Astrocyte (in vitro differentiated cells and primary cell): ENCODE data around the gene FHIP1B. TPM values are rescaled to one million over a fixed set of nuclear protein-coding genes. Genes with fewer than 3 reads are reported as not detected.

Source experiments
- DNase-seq: peaks from one replicate; pipeline ENCODE4 v3.0.0-alpha.2; 2010; ENCODE audit warnings: low read depth
- FAIRE-seq: peaks from 2 replicates; lab custom pipeline; 2011; peaks lifted over from hg19 to GRCh38; lab: Jason Lieb, UNC
- H2AFZ ChIP-seq: 2 replicates; pipeline ENCODE4 v1.6.0; 2012; ENCODE audit warnings: low read depth, low read length, inconsistent platforms
- H3K27ac ChIP-seq: 2 replicates; pipeline ENCODE4 v1.5.1; 2011; ENCODE audit warnings: low read depth, low read length, inconsistent platforms
- H3K27me3 ChIP-seq: 2 replicates; pipeline ENCODE4 v1.6.0; 2011; ENCODE audit warnings: low read length, inconsistent platforms; ENCODE audit not compliant: insufficient read depth
- H3K36me3 ChIP-seq: 2 replicates; pipeline ENCODE4 v1.5.1; 2011; ENCODE audit warnings: low read length, inconsistent platforms; ENCODE audit not compliant: insufficient read depth
- H3K4me1 ChIP-seq: 2 replicates; pipeline ENCODE4 v1.5.1; 2011; ENCODE audit warnings: low read length, inconsistent platforms; ENCODE audit not compliant: insufficient read depth
- H3K4me2 ChIP-seq: 2 replicates; pipeline ENCODE4 v1.6.0; 2012; ENCODE audit warnings: low read length, inconsistent platforms
- H3K4me3 ChIP-seq: 2 replicates; pipeline ENCODE4 v1.5.1; 2011; ENCODE audit warnings: low read depth, mild to moderate bottlenecking, low read length, inconsistent platforms; ENCODE audit not compliant: insufficient read depth
- H3K79me2 ChIP-seq: 2 replicates; pipeline ENCODE4 v1.6.0; 2012; ENCODE audit warnings: mild to moderate bottlenecking, low read length, inconsistent platforms; ENCODE audit not compliant: insufficient read depth
- H3K9ac ChIP-seq: 2 replicates; pipeline ENCODE4 v1.6.0; 2012; ENCODE audit warnings: mild to moderate bottlenecking, low read length, inconsistent platforms
- H3K9me3 ChIP-seq: 2 replicates; pipeline ENCODE4 v1.5.1; 2012; ENCODE audit warnings: low read depth, mild to moderate bottlenecking, low read length, inconsistent platforms; ENCODE audit not compliant: insufficient read depth
- H4K20me1 ChIP-seq: 2 replicates; pipeline ENCODE4 v1.6.0; 2012; ENCODE audit warnings: low read length, inconsistent platforms; ENCODE audit not compliant: insufficient read depth
- H3K27ac Mint-ChIP-seq: one replicate; pipeline ENCODE4 v1.8.0; 2021; ENCODE audit warnings: mild to moderate bottlenecking, mixed read lengths; ENCODE audit not compliant: unreplicated experiment
- H3K27me3 Mint-ChIP-seq: one replicate; pipeline ENCODE4 v1.8.0; 2021; ENCODE audit warnings: low read depth, mixed read lengths; ENCODE audit not compliant: unreplicated experiment
- H3K36me3 Mint-ChIP-seq: one replicate; pipeline ENCODE4 v1.8.0; 2021; ENCODE audit warnings: low read depth, mixed read lengths; ENCODE audit not compliant: unreplicated experiment
- H3K4me1 Mint-ChIP-seq: one replicate; pipeline ENCODE4 v1.8.0; 2021; ENCODE audit warnings: low read depth, mixed read lengths; ENCODE audit not compliant: unreplicated experiment
- H3K4me3 Mint-ChIP-seq: one replicate; pipeline ENCODE4 v1.8.0; 2021; ENCODE audit warnings: mild to moderate bottlenecking, moderate library complexity, mixed read lengths; ENCODE audit not compliant: unreplicated experiment
- H3K9me3 Mint-ChIP-seq: one replicate; pipeline ENCODE4 v1.8.0; 2021; ENCODE audit warnings: mild to moderate bottlenecking, mixed read lengths; ENCODE audit not compliant: unreplicated experiment
- CTCF ChIP-seq: IDR thresholded peaks from 2 replicates; pipeline ENCODE4 v1.5.1; 2011; ENCODE audit warnings: low read depth, mild to moderate bottlenecking, inconsistent platforms, low read length, moderate library complexity; ENCODE audit not compliant: insufficient read depth
- EZH2 ChIP-seq: IDR thresholded peaks from 2 replicates; pipeline ENCODE4 v1.6.1; 2012; ENCODE audit warnings: mild to moderate bottlenecking, low read length, inconsistent platforms; ENCODE audit not compliant: insufficient read depth
- total RNA-seq: library from RNA; stranded (reverse); gene quantifications from 2 replicates; pipeline ENCODE4 v1.2.1, GENCODE V29; 2021

The FHIP1B gene
- total RNA-seq, 1 donor from 2014 or later, result 19.6 TPM

GRCh38 chr11:6253197-6253596 lies 18.8 kb upstream of the FHIP1B start:
- H4K20me1 ChIP-seq, result no peaks in the 10 kb centered on the region
- Mint-ChIP-seq H3K9me3 (no peaks in the 10 kb centered on the region), H3K27ac (no peak overlapping the region), H3K27me3 (no peaks in the 10 kb centered on the region), H3K36me3 (no peaks in the 10 kb centered on the region), H3K4me1 (peaks cover 9% of the 10 kb centered on the region), H3K4me3 (no peak overlapping the region)
- H3K4me2 ChIP-seq, result no peak overlapping the region
- no peaks in the 10 kb centered on the region for H3K4me1 ChIP-seq
- DNase-seq (no peak), FAIRE-seq (no peak)
- no peak overlapping the region for H3K4me3 ChIP-seq
- no peak overlapping the region for H3K9ac ChIP-seq
- peaks cover 24% of the 10 kb centered on the region for H3K27me3 ChIP-seq
- TF ChIP-seq EZH2 (no peak), CTCF (no peak)
- H3K9me3 ChIP-seq, result no peaks in the 10 kb centered on the region
- no peak overlapping the region for H3K27ac ChIP-seq
- no peaks in the 10 kb centered on the region for H3K79me2 ChIP-seq
- no peak overlapping the region for H2AFZ ChIP-seq
- H3K36me3 ChIP-seq, result no peaks in the 10 kb centered on the region

GRCh38 chr11:6251990-6252473 lies 17.6 kb upstream of the FHIP1B start:
- H3K27ac Mint-ChIP-seq, result peak overlapping the region; percentile 30
- peaks cover 2% of the 10 kb centered on the region for H3K27me3 Mint-ChIP-seq
- Histone ChIP-seq H3K27ac (no peak overlapping the region), H2AFZ (no peak overlapping the region), H3K4me1 (no peaks in the 10 kb centered on the region), H4K20me1 (no peaks in the 10 kb centered on the region), H3K27me3 (peaks cover 14% of the 10 kb centered on the region), H3K4me2 (no peak overlapping the region), H3K79me2 (no peaks in the 10 kb centered on the region), H3K36me3 (no peaks in the 10 kb centered on the region), H3K9ac (no peak overlapping the region), H3K4me3 (no peak overlapping the region), H3K9me3 (no peaks in the 10 kb centered on the region)
- FAIRE-seq (no peak), DNase-seq (peak; percentile 19)
- H3K36me3 Mint-ChIP-seq, result no peaks in the 10 kb centered on the region
- H3K4me1 Mint-ChIP-seq, result peaks cover 9% of the 10 kb centered on the region
- no peak for TF ChIP-seq CTCF
- no peak for TF ChIP-seq EZH2
- no peaks in the 10 kb centered on the region for H3K9me3 Mint-ChIP-seq
- H3K4me3 Mint-ChIP-seq, result no peak overlapping the region

DNA sequence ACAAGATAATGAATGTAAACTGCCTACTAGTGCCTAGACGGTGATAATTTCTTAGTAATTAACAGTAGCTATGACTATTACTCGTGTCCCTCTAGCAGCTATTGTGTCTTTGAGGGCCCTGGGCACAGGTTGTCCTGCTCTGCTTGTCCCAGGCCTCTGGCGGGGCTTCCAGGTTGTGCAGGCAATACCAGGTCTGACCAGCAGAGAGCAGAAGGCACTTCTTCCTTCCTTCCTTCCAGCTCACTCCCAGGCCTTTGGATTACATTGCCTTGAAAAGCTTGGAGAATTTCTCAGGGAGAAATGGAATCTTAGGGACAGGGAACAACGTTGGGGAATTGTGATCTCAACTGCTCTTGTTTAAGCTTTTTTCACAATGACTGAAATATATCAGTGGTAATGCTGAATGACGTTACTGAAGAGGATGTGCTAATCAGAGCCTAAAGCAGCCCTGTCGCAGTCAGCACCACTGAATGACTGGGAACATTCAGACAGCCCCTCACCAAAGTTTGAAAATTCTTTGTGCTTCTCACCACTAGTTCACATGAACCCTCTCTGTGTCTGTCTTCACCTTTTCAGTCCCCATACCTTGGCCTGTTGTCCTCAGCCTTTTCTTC lies 16.8 kb upstream of the FHIP1B start:
- peak; percentile 35 for DNase-seq
- Histone ChIP-seq H3K9me3 (no peaks in the 10 kb centered on the region), H3K36me3 (no peaks in the 10 kb centered on the region), H3K79me2 (no peaks in the 10 kb centered on the region), H3K9ac (no peak overlapping the region), H3K27ac (no peak overlapping the region), H3K27me3 (peaks cover 6% of the 10 kb centered on the region), H2AFZ (no peak overlapping the region), H3K4me3 (no peak overlapping the region), H4K20me1 (no peaks in the 10 kb centered on the region), H3K4me1 (no peaks in the 10 kb centered on the region), H3K4me2 (no peak overlapping the region)
- TF ChIP-seq CTCF (peak; percentile 89), EZH2 (no peak)
- peaks cover 2% of the 10 kb centered on the region for H3K27me3 Mint-ChIP-seq
- peak overlapping the region; percentile 56 for H3K27ac Mint-ChIP-seq
- H3K4me3 Mint-ChIP-seq, result peak overlapping the region; percentile 4
- FAIRE-seq, result no peak
- peaks cover 9% of the 10 kb centered on the region for H3K4me1 Mint-ChIP-seq
- H3K36me3 Mint-ChIP-seq, result no peaks in the 10 kb centered on the region
- no peaks in the 10 kb centered on the region for H3K9me3 Mint-ChIP-seq
